ENCODE measurements around the gene SLC25A11.

The SLC25A11 gene

GRCh38 chr17:4960279-4960922, 20.6 kb upstream of the SLC25A11 start:
- Histone ChIP-seq H3K27ac (no peak overlapping the region), H3K4me3 (no peak overlapping the region)
- TF ChIP-seq CTCF (IDR thresholded peaks at IDR 0.05) = no peak
- DNase-seq (ENCODE audit: low spot score) = no peak

GRCh38 chr17:4959261-4959965, 19.6 kb upstream of the SLC25A11 start:
- Histone ChIP-seq H3K27ac (no peak overlapping the region), H3K4me3 (no peak overlapping the region)
- DNase-seq (ENCODE audit: low spot score) = no peak
- TF ChIP-seq CTCF (IDR thresholded peaks at IDR 0.05) = no peak

- Histone ChIP-seq H3K27ac (no peak overlapping the region), H3K4me3 (no peak overlapping the region)
- no peak for DNase-seq (ENCODE audit: low spot score)
- TF ChIP-seq CTCF (IDR thresholded peaks at IDR 0.05) = no peak
These were observed 18.3 kb upstream of the SLC25A11 start for GRCh38 chr17:4958102-4958501.

- no peak for TF ChIP-seq CTCF (IDR thresholded peaks at IDR 0.05)
- DNase-seq (ENCODE audit: low spot score) = no peak
These were observed 16.7 kb upstream of the SLC25A11 start for GRCh38 chr17:4956493-4957061.

GRCh38 chr17:4955091-4955490, 15.2 kb upstream of the SLC25A11 start:
- TF ChIP-seq CTCF (IDR thresholded peaks at IDR 0.05) = no peak
- no peak for DNase-seq (ENCODE audit: low spot score)
- H3K4me3 ChIP-seq = no peak overlapping the region
- H3K27ac ChIP-seq = no peak overlapping the region

More at GRCh38 chr17:4956493-4957061, 16.7 kb upstream of the SLC25A11 start:
- no peak overlapping the region for H3K27ac ChIP-seq
- no peak overlapping the region for H3K4me3 ChIP-seq

- Histone ChIP-seq H3K4me3 (no peak overlapping the region), H3K27ac (peak overlapping the region; percentile 10 to 80)
- no peak for TF ChIP-seq CTCF (IDR thresholded peaks at IDR 0.05)
- no peak for DNase-seq (ENCODE audit: low spot score)
These were observed 13.7 kb upstream of the SLC25A11 start for GRCh38 chr17:4953451-4953961.
